Measurements from ENCODE around the gene KLHL26.
"Not testable (repeated sequence)": the region's sequence is repeated elsewhere in the genome, so short reads cannot be mapped to it uniquely, and the experiment has no call there.

The KLHL26 gene

GRCh38 chr19:18594096-18594823, 42.6 kb upstream of the KLHL26 start:
- Mint-ChIP-seq H3K4me3 (peak overlapping the region; percentile 56 to 59), H3K36me3 (ENCODE audit: insufficient read depth) (peaks cover 29% of the 10 kb centered on the region)

GRCh38 chr19:18594824-18595373, 41.9 kb upstream of the KLHL26 start:
- H3K4me3 Mint-ChIP-seq: peak overlapping the region; percentile 56 to 59
- H3K36me3 Mint-ChIP-seq (ENCODE audit: insufficient read depth): peaks cover 23% of the 10 kb centered on the region
- ATAC-seq (replicated peaks) (peak; percentile 9), DNase-seq (no peak)
- no peaks in the 10 kb centered on the region for H3K9me3 Mint-ChIP-seq
- peak overlapping the region in 1 of 2 donors; percentile 57 for H3K27ac Mint-ChIP-seq
- H3K4me1 Mint-ChIP-seq (ENCODE audit: low read depth in 2 of 2): peaks cover 14 to 20% of the 10 kb centered on the region in 2 donors
- H3K27me3 Mint-ChIP-seq: peaks cover 0 to 18% of the 10 kb centered on the region in 2 donors

More at GRCh38 chr19:18594096-18594823, 42.6 kb upstream of the KLHL26 start:
- H3K27ac Mint-ChIP-seq: peak overlapping the region in 1 of 2 donors; percentile 57
- peaks cover 18 to 25% of the 10 kb centered on the region in 2 donors for H3K4me1 Mint-ChIP-seq (ENCODE audit: low read depth in 2 of 2)
- ATAC-seq (replicated peaks) (peak; percentile 66), DNase-seq (peak; percentile 69 to 78 (median 69))
- peaks cover 0 to 12% of the 10 kb centered on the region in 2 donors for H3K27me3 Mint-ChIP-seq
- no peaks in the 10 kb centered on the region for H3K9me3 Mint-ChIP-seq

- ATAC-seq (replicated peaks) (no peak), DNase-seq (no peak)
- H3K27me3 Mint-ChIP-seq: peaks cover 0 to 23% of the 10 kb centered on the region in 2 donors
- peaks cover 18% of the 10 kb centered on the region for H3K36me3 Mint-ChIP-seq (ENCODE audit: insufficient read depth)
- peak overlapping the region; percentile 19 to 33 for H3K4me3 Mint-ChIP-seq
- H3K9me3 Mint-ChIP-seq: no peaks in the 10 kb centered on the region
- peaks cover 12 to 19% of the 10 kb centered on the region in 2 donors for H3K4me1 Mint-ChIP-seq (ENCODE audit: low read depth in 2 of 2)
- H3K27ac Mint-ChIP-seq: no peak overlapping the region
Measured at GRCh38 chr19:18595475-18595874, 41.4 kb upstream of the KLHL26 start.

GRCh38 chr19:18596752-18597157, 40.1 kb upstream of the KLHL26 start:
- H3K27ac Mint-ChIP-seq: no peak overlapping the region
- no peak overlapping the region for H3K4me3 Mint-ChIP-seq
- ATAC-seq (replicated peaks): no peak
- peaks cover 6 to 36% of the 10 kb centered on the region in 2 donors for H3K27me3 Mint-ChIP-seq
- DNase-seq: no peak
- H3K36me3 Mint-ChIP-seq (ENCODE audit: insufficient read depth): peaks cover 5% of the 10 kb centered on the region
- no peaks in the 10 kb centered on the region for H3K9me3 Mint-ChIP-seq
- peaks cover 12 to 14% of the 10 kb centered on the region in 2 donors for H3K4me1 Mint-ChIP-seq (ENCODE audit: low read depth in 2 of 2)

- DNase-seq (no peak), ATAC-seq (replicated peaks) (no peak)
- peaks cover 16 to 49% of the 10 kb centered on the region in 2 donors for H3K27me3 Mint-ChIP-seq
- H3K36me3 Mint-ChIP-seq (ENCODE audit: insufficient read depth): peaks cover 3% of the 10 kb centered on the region
- H3K27ac Mint-ChIP-seq: no peak overlapping the region
- H3K4me3 Mint-ChIP-seq: no peak overlapping the region
- no peaks in the 10 kb centered on the region for H3K9me3 Mint-ChIP-seq
- H3K4me1 Mint-ChIP-seq (ENCODE audit: low read depth in 2 of 2): peaks cover 14 to 15% of the 10 kb centered on the region in 2 donors
Measured at GRCh38 chr19:18597809-18598660, 38.8 kb upstream of the KLHL26 start.

- Mint-ChIP-seq H3K27ac (no peak overlapping the region), H3K27me3 (peaks cover 23 to 59% of the 10 kb centered on the region in 2 donors), H3K4me1 (ENCODE audit: low read depth in 2 of 2) (peaks cover 14 to 17% of the 10 kb centered on the region in 2 donors), H3K9me3 (no peaks in the 10 kb centered on the region), H3K36me3 (ENCODE audit: insufficient read depth) (peaks cover 3% of the 10 kb centered on the region), H3K4me3 (no peak overlapping the region)
- no peak for DNase-seq
- no peak for ATAC-seq (replicated peaks)
Measured at GRCh38 chr19:18599485-18599884, 37.3 kb upstream of the KLHL26 start.

- H3K9me3 Mint-ChIP-seq; H3K4me3 Mint-ChIP-seq; ATAC-seq (replicated peaks); DNase-seq; H3K36me3 Mint-ChIP-seq (ENCODE audit: insufficient read depth); H3K27ac Mint-ChIP-seq: not testable (repeated sequence)
- Mint-ChIP-seq H3K4me1 (ENCODE audit: low read depth in 2 of 2) (peaks cover 8 to 16% of the 10 kb centered on the region in 2 donors), H3K27me3 (peaks cover 35 to 72% of the 10 kb centered on the region in 2 donors)
Measured at GRCh38 chr19:18600692-18601397, 36.0 kb upstream of the KLHL26 start.

GRCh38 chr19:18601875-18602274, 35.0 kb upstream of the KLHL26 start:
- ATAC-seq (replicated peaks) (no peak), DNase-seq (no peak)
- Mint-ChIP-seq H3K9me3 (no peaks in the 10 kb centered on the region), H3K4me3 (no peak overlapping the region), H3K27ac (no peak overlapping the region), H3K4me1 (ENCODE audit: low read depth in 2 of 2) (peaks cover 7 to 10% of the 10 kb centered on the region in 2 donors), H3K27me3 (peaks cover 35 to 72% of the 10 kb centered on the region in 2 donors), H3K36me3 (ENCODE audit: insufficient read depth) (no peaks in the 10 kb centered on the region)

- Mint-ChIP-seq H3K36me3 (ENCODE audit: insufficient read depth) (no peaks in the 10 kb centered on the region), H3K27me3 (peaks cover 46 to 84% of the 10 kb centered on the region in 2 donors), H3K4me3 (peak overlapping the region in 1 of 2 donors; percentile 45), H3K27ac (no peak overlapping the region), H3K4me1 (ENCODE audit: low read depth in 2 of 2) (peaks cover 9 to 10% of the 10 kb centered on the region in 2 donors), H3K9me3 (no peaks in the 10 kb centered on the region)
- ATAC-seq (replicated peaks) (peak; percentile 74), DNase-seq (no peak)
Measured at GRCh38 chr19:18603255-18603957, 33.4 kb upstream of the KLHL26 start.

GRCh38 chr19:18603958-18604819, 32.6 kb upstream of the KLHL26 start:
- DNase-seq: no peak
- H3K27me3 Mint-ChIP-seq: peaks cover 54 to 84% of the 10 kb centered on the region in 2 donors
- no peaks in the 10 kb centered on the region for H3K36me3 Mint-ChIP-seq (ENCODE audit: insufficient read depth)
- ATAC-seq (replicated peaks): no peak
- H3K27ac Mint-ChIP-seq: no peak overlapping the region
- peaks cover 9 to 10% of the 10 kb centered on the region in 2 donors for H3K4me1 Mint-ChIP-seq (ENCODE audit: low read depth in 2 of 2)
- H3K9me3 Mint-ChIP-seq: no peaks in the 10 kb centered on the region
- no peak overlapping the region for H3K4me3 Mint-ChIP-seq

GRCh38 chr19:18604820-18605159, 32.0 kb upstream of the KLHL26 start:
- Mint-ChIP-seq H3K36me3 (ENCODE audit: insufficient read depth) (no peaks in the 10 kb centered on the region), H3K9me3 (no peaks in the 10 kb centered on the region), H3K4me1 (ENCODE audit: low read depth in 2 of 2) (peaks cover 9 to 10% of the 10 kb centered on the region in 2 donors), H3K27ac (no peak overlapping the region), H3K27me3 (peaks cover 60 to 84% of the 10 kb centered on the region in 2 donors), H3K4me3 (no peak overlapping the region)
- DNase-seq: no peak
- no peak for ATAC-seq (replicated peaks)

- Mint-ChIP-seq H3K9me3 (no peaks in the 10 kb centered on the region), H3K4me3 (peak overlapping the region; percentile 27 to 65), H3K4me1 (ENCODE audit: low read depth in 2 of 2) (peaks cover 9 to 10% of the 10 kb centered on the region in 2 donors), H3K36me3 (ENCODE audit: insufficient read depth) (no peaks in the 10 kb centered on the region), H3K27me3 (peaks cover 63 to 84% of the 10 kb centered on the region in 2 donors), H3K27ac (no peak overlapping the region)
- DNase-seq (no peak), ATAC-seq (replicated peaks) (no peak)
Measured at GRCh38 chr19:18605196-18605545, 31.7 kb upstream of the KLHL26 start.
